HG03060 (cell line): ENCODE results near the gene MSL3B.

ENCODE experiments used
- ATAC-seq: cut with Tn5 transposase; IDR thresholded peaks from one replicate; pipeline ENCODE4 v1.9.1; 2021; ENCODE audit warnings: low read depth, moderate number of reproducible peaks; ENCODE audit not compliant: unreplicated experiment

MSL3B gene

DNA sequence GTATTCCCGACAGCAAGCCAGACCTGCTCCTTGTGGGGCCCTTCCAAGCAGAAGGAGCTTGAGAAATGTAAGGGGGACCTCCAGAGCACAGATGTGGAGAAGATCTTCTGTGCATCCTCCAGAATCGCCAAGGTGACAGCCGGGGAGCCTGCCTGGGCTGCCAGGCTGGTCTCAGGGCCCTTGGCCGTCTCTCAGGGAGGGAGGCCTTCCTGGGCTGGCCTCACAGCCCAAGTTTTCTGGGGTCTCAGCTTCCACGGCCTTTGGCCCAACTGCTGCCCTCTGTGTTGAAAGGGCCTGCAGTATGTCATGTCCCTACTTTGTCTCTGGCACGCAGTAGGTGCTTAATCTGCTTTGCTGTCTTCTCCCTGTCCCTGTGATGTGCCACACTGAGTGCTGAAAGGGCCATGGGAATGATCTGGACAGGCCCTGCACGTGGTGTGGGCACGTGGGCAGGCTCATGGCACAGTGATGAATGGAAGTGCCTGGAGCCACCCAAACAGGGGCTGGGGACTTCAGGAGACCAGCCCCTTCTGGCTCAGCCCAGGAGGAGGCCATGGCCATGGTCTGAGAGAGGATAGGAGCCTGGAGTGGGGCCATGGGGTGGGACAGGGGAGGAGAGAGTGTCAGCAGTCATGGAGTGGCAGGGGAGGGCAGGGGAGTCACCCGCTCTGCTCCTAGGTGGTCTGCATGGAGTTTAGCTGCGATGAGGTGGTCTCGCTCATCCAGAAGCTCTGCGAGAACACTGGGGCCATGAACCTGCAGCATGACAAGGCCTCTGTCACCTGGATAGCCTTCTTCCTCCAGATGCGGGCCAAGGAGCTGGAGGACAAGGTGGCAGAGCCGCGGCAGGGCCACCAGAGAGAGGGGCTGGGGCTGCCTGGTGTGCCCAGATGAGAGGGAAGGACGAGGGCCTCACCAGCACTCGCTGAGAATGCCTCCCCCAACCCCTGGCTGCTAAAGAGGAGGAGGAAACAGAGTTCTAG, 49.3 kb downstream of the MSL3B start:
- no peak for ATAC-seq

GRCh38 chr2:233817995-233818638, 50.1 kb downstream of the MSL3B start:
- no peak for ATAC-seq

DNA sequence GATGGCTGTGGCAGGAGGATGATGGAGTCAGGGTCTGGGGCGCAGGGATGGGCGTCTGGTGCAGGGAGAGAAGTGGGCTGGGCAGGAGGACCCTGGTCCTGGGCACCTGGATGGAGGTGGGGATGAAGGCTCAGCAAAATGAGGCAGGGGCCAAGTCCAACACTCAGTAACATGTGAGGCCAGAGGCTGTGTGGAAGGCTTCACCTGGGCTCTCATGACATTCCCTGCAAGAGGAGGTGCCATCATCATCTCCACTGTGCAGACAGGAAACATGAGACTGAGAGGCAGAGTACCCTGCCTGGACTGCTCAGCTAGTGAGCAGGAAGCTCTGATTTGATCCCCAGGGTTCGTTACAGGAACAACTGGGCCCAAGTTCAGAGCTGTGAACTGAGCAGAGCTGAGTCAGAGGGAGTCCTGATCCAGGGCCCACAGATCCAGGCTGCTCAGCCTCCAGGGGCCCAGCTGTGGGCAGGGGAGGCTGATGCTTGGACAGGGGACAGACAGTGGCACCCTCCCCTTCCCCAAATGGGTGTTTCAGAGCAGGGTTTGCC, 50.8 kb downstream of the MSL3B start:
- no peak for ATAC-seq

GRCh38 chr2:233816771-233817170, 51.4 kb downstream of the MSL3B start:
- no peak for ATAC-seq

DNA sequence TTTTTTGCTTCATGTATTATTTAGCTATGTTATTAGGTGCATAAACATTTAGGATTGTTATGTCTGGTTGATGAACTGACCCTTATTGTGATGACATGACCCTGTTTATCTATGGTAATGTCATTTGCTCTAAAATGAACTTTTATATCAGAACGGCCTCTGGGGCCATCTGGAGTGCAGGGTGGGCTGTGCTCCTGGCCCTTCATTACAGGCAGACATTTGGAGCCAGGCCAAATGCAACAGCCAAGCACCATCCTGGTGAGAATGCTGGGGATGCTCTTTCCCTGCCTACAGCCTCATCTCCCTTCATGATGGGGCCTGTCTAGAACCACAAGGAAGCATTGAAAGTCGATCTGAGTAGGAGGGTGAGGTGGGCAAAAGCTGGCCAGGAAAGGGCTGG, 51.9 kb downstream of the MSL3B start:
- ATAC-seq, result no peak

DNA sequence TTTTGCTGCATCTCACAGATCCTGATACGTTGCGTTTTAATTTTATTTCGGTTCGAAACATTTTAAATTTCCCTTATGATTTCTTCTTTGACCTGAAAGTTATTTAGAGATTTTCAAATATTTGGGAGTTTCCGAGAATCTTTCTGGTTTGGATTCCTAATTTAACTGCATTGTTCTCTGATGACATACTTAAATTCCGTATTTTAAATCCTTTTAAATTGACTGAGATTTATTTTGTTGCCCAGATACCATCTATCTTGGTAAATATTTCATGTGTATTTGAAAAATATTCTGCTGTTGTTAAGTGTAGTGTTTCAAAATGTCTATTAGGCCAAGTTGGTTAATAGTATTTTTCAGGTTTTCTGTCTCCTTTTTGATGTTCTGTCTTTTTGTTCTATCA, 52.3 kb downstream of the MSL3B start:
- no peak for ATAC-seq
